ENCODE results near the gene ZNF597.

- TF ChIP-seq CTCF (IDR thresholded peaks at IDR 0.05; ENCODE audit: low read length) (no peak), EZH2 (optimal IDR thresholded peaks at IDR 0.05; ENCODE audit: low read depth, low read length) (no peak)
Observed at GRCh38 chr16:3454093-3454492, 10.8 kb upstream of the ZNF597 start.
